ENCODE data around the gene PITX1.

DNA sequence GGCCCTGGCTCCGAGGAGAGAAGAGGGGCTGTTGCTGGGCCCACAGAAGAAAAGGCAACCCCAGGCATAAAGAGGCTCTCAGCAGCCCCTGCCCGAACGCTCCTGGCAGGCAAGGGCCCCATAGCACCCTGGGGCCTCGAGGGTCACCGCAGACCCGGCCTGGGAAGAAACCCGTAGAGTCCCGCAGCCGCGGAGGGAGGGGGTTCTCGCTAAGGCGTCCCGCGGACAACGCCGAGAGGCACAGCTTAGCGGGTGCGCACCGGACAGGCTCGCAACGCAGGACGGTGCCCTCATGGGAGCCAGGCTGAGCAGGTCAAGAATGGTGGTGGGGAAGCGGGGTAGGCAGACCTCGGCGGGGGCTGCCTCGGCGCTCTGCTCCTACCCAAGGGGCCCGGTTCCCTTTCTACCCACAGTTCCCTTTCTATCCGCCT is 6.7 kb downstream of the PITX1 start:
- TF ChIP-seq ZC3H10 (CRISPR knock-in tag; IDR thresholded peaks at IDR 0.05) (no peak), ZFP30 (CRISPR knock-in tag; IDR thresholded peaks at IDR 0.05) (no peak), ESRRG (CRISPR knock-in tag; IDR thresholded peaks at IDR 0.05) (no peak), ARNTL (CRISPR knock-in tag; IDR thresholded peaks at IDR 0.05; ENCODE audit: borderline replicate concordance, low read depth) (no peak)
- TF ChIP-seq, protein P1, sequence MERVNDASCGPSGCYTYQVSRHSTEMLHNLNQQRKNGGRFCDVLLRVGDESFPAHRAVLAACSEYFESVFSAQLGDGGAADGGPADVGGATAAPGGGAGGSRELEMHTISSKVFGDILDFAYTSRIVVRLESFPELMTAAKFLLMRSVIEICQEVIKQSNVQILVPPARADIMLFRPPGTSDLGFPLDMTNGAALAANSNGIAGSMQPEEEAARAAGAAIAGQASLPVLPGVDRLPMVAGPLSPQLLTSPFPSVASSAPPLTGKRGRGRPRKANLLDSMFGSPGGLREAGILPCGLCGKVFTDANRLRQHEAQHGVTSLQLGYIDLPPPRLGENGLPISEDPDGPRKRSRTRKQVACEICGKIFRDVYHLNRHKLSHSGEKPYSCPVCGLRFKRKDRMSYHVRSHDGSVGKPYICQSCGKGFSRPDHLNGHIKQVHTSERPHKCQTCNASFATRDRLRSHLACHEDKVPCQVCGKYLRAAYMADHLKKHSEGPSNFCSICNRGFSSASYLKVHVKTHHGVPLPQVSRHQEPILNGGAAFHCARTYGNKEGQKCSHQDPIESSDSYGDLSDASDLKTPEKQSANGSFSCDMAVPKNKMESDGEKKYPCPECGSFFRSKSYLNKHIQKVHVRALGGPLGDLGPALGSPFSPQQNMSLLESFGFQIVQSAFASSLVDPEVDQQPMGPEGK (CRISPR knock-in tag; IDR thresholded peaks at IDR 0.05; ENCODE audit: borderline replicate concordance) = no peak
